HG02943 (cell line): Measurements from ENCODE around the gene SGO1.
"Not testable (repeated sequence)": the region's sequence is repeated elsewhere in the genome, so short reads cannot be mapped to it uniquely, and the experiment has no call there.

Experiments used
- ATAC-seq: cut with Tn5 transposase; IDR thresholded peaks from one replicate; pipeline ENCODE4 v1.9.1; 2021; ENCODE audit warnings: mild to moderate bottlenecking, low read depth, moderate library complexity; ENCODE audit not compliant: unreplicated experiment

SGO1 gene

GRCh38 chr3:20185679-20186599 lies at the start of gene SGO1:
Gene SGO1, minus strand, starts transcription at chr3:20186206. Its CDS starts 2,179 bp downstream, at chr3:20184027.
- ATAC-seq = peak; percentile 92

- ATAC-seq = no peak
Observed at GRCh38 chr3:20235796-20236195, 49.8 kb upstream of the SGO1 start.

- no peak for ATAC-seq
Observed at GRCh38 chr3:20232906-20233780, 47.1 kb upstream of the SGO1 start.

- ATAC-seq = no peak
Observed at GRCh38 chr3:20230954-20231353, 44.9 kb upstream of the SGO1 start.

- ATAC-seq = no peak
Observed at GRCh38 chr3:20225769-20226168, 39.8 kb upstream of the SGO1 start.

GRCh38 chr3:20222274-20222673 lies 36.3 kb upstream of the SGO1 start:
- no peak for ATAC-seq

GRCh38 chr3:20218215-20218614 lies 32.2 kb upstream of the SGO1 start:
- no peak for ATAC-seq

- ATAC-seq = no peak
Observed at GRCh38 chr3:20215636-20216035, 29.6 kb upstream of the SGO1 start.

- ATAC-seq = not testable (repeated sequence)
Observed at GRCh38 chr3:20213491-20213890, 27.5 kb upstream of the SGO1 start.

GRCh38 chr3:20207945-20208344 lies 21.9 kb upstream of the SGO1 start:
- ATAC-seq = not testable (repeated sequence)

- ATAC-seq = not testable (repeated sequence)
Observed at GRCh38 chr3:20205898-20206297, 19.9 kb upstream of the SGO1 start.

- no peak for ATAC-seq
Observed at GRCh38 chr3:20201143-20201542, 15.1 kb upstream of the SGO1 start.

- ATAC-seq = no peak
Observed at GRCh38 chr3:20197775-20198174, 11.8 kb upstream of the SGO1 start.

GRCh38 chr3:20194793-20195460 lies 8.9 kb upstream of the SGO1 start:
- ATAC-seq = no peak

- ATAC-seq = no peak
Observed at GRCh38 chr3:20190991-20191390, 5.0 kb upstream of the SGO1 start.

GRCh38 chr3:20186600-20187004 lies 596 bp upstream of the SGO1 start:
- ATAC-seq = peak; percentile 7

GRCh38 chr3:20185331-20185678 lies 701 bp downstream of the SGO1 start:
- ATAC-seq = peak; percentile 18

- no peak for ATAC-seq
Observed at GRCh38 chr3:20182206-20182605, 3.8 kb downstream of the SGO1 start.

GRCh38 chr3:20181276-20181675 lies 4.7 kb downstream of the SGO1 start:
- no peak for ATAC-seq

- ATAC-seq = no peak
Observed at GRCh38 chr3:20173844-20174410, 12.1 kb downstream of the SGO1 start.
